PC-3 (cell line): ENCODE data around the gene ABCA12.

ENCODE experiments used
- EZH2 ChIP-seq: fragments of 300-600 bp; sonication (generic); IDR thresholded peaks from one replicate; pipeline ENCODE4 v1.6.1; 2017; ENCODE audit warnings: antibody characterized with exemption, mild to moderate bottlenecking, low read length; ENCODE audit not compliant: unreplicated experiment
- EZH2phosphoT487 ChIP-seq: fragments of 300-600 bp; sonication (generic); IDR thresholded peaks from 2 replicates; pipeline ENCODE4 v1.6.1; 2018; ENCODE audit warnings: mild to moderate bottlenecking, antibody characterized with exemption, low read length, borderline replicate concordance
- TF ChIP-seq, protein P1 (sequence below): fragments of 300-600 bp; sonication (generic); conservative IDR thresholded peaks from 2 replicates; pipeline ENCODE4 v1.5.1; 2017; ENCODE audit warnings: antibody characterized with exemption, low read depth, mild to moderate bottlenecking, low read length

DNA sequence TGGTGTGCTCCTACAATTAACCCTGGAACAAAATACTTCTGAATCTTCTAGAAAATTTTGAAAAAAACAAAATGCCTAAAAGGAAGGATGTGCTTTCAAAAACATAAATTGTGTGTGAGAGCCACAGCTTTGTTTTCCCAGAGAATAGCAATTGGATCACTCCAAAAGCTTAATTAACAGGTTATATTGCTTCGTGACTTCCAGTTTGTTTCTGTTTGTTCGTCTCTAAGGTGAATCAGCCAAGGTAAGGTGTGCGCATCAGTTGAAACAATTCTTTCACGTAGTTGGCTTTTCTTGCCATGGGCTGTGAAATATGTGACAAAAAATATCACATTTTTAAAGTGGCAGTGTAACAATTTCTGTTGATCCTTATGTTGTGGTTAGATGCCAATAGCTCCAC is 238.7 kb downstream of the ABCA12 start:
- TF ChIP-seq, protein P1, sequence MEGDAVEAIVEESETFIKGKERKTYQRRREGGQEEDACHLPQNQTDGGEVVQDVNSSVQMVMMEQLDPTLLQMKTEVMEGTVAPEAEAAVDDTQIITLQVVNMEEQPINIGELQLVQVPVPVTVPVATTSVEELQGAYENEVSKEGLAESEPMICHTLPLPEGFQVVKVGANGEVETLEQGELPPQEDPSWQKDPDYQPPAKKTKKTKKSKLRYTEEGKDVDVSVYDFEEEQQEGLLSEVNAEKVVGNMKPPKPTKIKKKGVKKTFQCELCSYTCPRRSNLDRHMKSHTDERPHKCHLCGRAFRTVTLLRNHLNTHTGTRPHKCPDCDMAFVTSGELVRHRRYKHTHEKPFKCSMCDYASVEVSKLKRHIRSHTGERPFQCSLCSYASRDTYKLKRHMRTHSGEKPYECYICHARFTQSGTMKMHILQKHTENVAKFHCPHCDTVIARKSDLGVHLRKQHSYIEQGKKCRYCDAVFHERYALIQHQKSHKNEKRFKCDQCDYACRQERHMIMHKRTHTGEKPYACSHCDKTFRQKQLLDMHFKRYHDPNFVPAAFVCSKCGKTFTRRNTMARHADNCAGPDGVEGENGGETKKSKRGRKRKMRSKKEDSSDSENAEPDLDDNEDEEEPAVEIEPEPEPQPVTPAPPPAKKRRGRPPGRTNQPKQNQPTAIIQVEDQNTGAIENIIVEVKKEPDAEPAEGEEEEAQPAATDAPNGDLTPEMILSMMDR: no peak
- TF ChIP-seq EZH2 (no peak), EZH2phosphoT487 (no peak)
